ENCODE measurements around the gene L3MBTL4.

DNA sequence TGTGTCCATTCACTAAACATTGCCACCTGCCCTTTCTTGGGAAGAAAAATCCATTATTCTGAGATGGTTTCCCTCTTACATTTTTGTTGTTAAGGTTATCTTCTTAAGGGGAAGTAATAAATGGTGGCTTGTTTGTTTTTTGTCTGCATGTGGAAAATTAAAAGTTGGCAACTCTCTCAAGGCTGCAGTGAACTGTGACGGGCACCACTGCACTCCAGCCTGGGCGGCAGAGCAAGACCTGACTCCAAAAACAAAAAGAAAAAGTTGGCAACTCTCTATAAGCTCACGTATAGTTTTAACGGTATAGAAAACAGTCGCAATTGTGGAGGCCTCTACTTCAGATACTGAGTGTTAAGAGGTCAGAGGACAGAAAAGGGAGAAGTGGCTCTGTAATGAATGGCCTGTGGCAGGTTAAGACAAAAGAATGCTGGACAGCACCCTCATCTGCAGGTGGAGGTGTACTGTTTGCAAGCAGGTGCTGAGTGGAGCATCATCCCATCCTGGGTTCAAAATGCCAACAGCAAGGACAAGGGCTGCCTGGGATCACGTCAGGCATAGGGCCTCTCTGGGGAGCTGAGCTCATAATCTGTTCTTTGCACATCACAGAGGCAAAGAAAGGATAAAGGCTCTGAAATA is 16.7 kb downstream of the L3MBTL4 start:
- TF ChIP-seq, protein P1, sequence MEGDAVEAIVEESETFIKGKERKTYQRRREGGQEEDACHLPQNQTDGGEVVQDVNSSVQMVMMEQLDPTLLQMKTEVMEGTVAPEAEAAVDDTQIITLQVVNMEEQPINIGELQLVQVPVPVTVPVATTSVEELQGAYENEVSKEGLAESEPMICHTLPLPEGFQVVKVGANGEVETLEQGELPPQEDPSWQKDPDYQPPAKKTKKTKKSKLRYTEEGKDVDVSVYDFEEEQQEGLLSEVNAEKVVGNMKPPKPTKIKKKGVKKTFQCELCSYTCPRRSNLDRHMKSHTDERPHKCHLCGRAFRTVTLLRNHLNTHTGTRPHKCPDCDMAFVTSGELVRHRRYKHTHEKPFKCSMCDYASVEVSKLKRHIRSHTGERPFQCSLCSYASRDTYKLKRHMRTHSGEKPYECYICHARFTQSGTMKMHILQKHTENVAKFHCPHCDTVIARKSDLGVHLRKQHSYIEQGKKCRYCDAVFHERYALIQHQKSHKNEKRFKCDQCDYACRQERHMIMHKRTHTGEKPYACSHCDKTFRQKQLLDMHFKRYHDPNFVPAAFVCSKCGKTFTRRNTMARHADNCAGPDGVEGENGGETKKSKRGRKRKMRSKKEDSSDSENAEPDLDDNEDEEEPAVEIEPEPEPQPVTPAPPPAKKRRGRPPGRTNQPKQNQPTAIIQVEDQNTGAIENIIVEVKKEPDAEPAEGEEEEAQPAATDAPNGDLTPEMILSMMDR (IDR thresholded peaks at IDR 0.05): no peak
- TF ChIP-seq POLR2A (IDR thresholded peaks at IDR 0.05): no peak
